AG09319 (cell line): ENCODE measurements around the gene AGPAT4.
"Not testable (repeated sequence)": the region's sequence is repeated elsewhere in the genome, so short reads cannot be mapped to it uniquely, and the experiment has no call there.

Experiments
- DNase-seq: peaks from one replicate; pipeline ENCODE4 v3.0.0-alpha.2; 2010; ENCODE audit warnings: low read depth; ENCODE audit errors: extremely low read depth
- CTCF ChIP-seq: IDR thresholded peaks from 2 replicates; pipeline ENCODE4 v1.5.1; 2011; ENCODE audit warnings: low read depth, mild to moderate bottlenecking, inconsistent platforms, low read length, moderate library complexity

The AGPAT4 gene

GRCh38 chr6:161225681-161226008, 48.2 kb downstream of the AGPAT4 start:
- no peak for TF ChIP-seq CTCF
- no peak for DNase-seq

- DNase-seq, result not testable (repeated sequence)
These were observed 48.7 kb downstream of the AGPAT4 start for GRCh38 chr6:161224951-161225680.

- DNase-seq, result no peak
These were observed 50.2 kb downstream of the AGPAT4 start for GRCh38 chr6:161223646-161224045.

GRCh38 chr6:161222706-161223234, 51.1 kb downstream of the AGPAT4 start:
- no peak for DNase-seq
- no peak for TF ChIP-seq CTCF

More at GRCh38 chr6:161223646-161224045, 50.2 kb downstream of the AGPAT4 start:
- TF ChIP-seq CTCF, result no peak

GRCh38 chr6:161220346-161220745, 53.5 kb downstream of the AGPAT4 start:
- no peak for TF ChIP-seq CTCF
- no peak for DNase-seq

GRCh38 chr6:161219680-161220079, 54.2 kb downstream of the AGPAT4 start:
- DNase-seq, result no peak
- TF ChIP-seq CTCF, result no peak

- no peak for TF ChIP-seq CTCF
- DNase-seq, result no peak
These were observed 55.6 kb downstream of the AGPAT4 start for GRCh38 chr6:161218222-161218621.

GRCh38 chr6:161217628-161218027, 56.2 kb downstream of the AGPAT4 start:
- DNase-seq, result no peak
- no peak for TF ChIP-seq CTCF
